Mucosa of gallbladder (tissue), 1 donor: ENCODE measurements around the gene TBCD. TPM values are rescaled to one million over a fixed set of nuclear protein-coding genes. Genes with fewer than 3 reads are reported as not detected.

Source experiments
- total RNA-seq: library from RNA; stranded (reverse); gene quantifications from one replicate; pipeline ENCODE4 v1.2.1, GENCODE V29; 2021
- donor health status: DM: no; HTN: no; CAD: no.

TBCD gene
- total RNA-seq, 1 donor from 2014 or later, result 96.5 TPM

Other genes with a start within 250 kb of the TBCD start
- 51.0 TPM for gene FOXK2, start 232.3 kb upstream of the TBCD start, total RNA-seq
- gene WDR45B, start 103.6 kb upstream of the TBCD start, total RNA-seq, result 86.6 TPM
- 27.6 TPM for gene RAB40B, start 53.4 kb upstream of the TBCD start, total RNA-seq
- gene FN3KRP, start 35.4 kb upstream of the TBCD start, total RNA-seq, result 38.5 TPM
- gene FN3K, start 16.4 kb upstream of the TBCD start, total RNA-seq, result 46.8 TPM
- gene ZNF750, start 88.0 kb downstream of the TBCD start, total RNA-seq, result not detected